Measurements from ENCODE around the gene DHX57. TPM values are rescaled to one million over a fixed set of nuclear protein-coding genes. Genes with fewer than 3 reads are reported as not detected.

The DHX57 gene
- total RNA-seq, 6 experiments from 2014 or later = 16.4 to 24.1 (median 20.4) TPM

DNA sequence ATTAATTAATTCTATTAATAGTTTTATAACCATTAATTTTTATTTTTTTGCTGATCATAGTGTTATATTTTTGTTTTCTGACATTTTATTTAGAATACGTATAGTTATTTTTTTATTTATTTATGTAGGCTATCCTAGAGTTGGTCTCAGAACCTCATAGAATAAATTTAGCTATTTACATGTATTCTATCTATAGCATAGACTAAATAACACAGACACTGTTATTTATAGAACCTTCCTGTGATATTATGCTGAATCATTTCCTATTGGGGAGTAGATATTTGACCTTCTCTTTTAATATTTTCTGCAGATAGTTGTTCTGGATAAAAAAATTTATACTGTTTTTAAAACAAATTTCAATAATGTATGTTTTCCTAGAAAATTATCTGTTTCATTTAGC, 34.1 kb upstream of the DHX57 start:
- TF ChIP-seq, protein P1, sequence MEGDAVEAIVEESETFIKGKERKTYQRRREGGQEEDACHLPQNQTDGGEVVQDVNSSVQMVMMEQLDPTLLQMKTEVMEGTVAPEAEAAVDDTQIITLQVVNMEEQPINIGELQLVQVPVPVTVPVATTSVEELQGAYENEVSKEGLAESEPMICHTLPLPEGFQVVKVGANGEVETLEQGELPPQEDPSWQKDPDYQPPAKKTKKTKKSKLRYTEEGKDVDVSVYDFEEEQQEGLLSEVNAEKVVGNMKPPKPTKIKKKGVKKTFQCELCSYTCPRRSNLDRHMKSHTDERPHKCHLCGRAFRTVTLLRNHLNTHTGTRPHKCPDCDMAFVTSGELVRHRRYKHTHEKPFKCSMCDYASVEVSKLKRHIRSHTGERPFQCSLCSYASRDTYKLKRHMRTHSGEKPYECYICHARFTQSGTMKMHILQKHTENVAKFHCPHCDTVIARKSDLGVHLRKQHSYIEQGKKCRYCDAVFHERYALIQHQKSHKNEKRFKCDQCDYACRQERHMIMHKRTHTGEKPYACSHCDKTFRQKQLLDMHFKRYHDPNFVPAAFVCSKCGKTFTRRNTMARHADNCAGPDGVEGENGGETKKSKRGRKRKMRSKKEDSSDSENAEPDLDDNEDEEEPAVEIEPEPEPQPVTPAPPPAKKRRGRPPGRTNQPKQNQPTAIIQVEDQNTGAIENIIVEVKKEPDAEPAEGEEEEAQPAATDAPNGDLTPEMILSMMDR (IDR thresholded peaks at IDR 0.05) = no peak
- DNase-seq = no peak
- no peak overlapping the region for H3K4me3 Mint-ChIP-seq
- H3K36me3 Mint-ChIP-seq (ENCODE audit: low read depth) = no peaks in the 10 kb centered on the region
- peaks cover 16% of the 10 kb centered on the region for H3K4me1 Mint-ChIP-seq (ENCODE audit: low read depth)
- no peak overlapping the region for H3K27ac Mint-ChIP-seq
- peaks cover 3% of the 10 kb centered on the region for H3K27me3 Mint-ChIP-seq (ENCODE audit: insufficient read depth)
- no peaks in the 10 kb centered on the region for H3K9me3 Mint-ChIP-seq

DNA sequence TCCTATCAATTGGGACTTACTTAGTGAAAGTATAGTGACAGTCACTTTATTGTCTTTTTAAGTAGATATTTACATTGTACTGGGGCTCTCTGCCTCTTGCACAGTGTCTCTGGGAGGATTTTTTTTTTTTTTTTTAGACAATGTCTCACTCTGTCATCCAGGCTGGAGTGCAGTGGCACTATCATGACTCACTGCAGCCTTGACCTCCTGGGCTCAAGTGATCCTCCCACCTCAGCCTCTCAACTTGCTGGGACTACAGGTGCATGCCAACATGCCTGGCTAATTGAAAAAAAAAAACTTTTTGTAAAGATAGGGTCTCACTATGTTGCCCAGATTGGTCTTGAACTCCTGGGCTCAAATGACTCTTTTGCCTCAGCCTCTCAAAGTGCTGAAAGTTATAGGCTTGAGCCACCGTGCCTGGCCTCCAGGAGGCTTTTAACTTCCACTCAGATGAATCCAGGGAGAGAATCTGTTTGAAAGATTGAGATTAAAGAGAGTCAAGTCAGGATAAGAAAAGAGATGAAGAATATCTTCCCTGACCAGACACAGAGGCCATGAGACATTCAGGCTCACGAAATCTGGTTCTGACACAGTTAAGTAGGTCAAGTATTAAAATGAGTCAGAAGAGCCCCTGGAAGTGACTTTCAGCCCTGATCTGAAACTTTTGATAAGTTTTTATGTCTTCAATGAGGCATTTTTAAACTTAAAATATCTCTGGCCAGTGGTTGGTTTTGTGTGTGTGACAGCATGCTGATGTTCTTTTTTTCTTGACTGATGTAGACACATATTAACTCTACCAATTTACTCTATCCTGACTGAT, 32.2 kb upstream of the DHX57 start:
- Mint-ChIP-seq H3K4me1 (ENCODE audit: low read depth) (peaks cover 16% of the 10 kb centered on the region), H3K36me3 (ENCODE audit: low read depth) (no peaks in the 10 kb centered on the region), H3K27ac (no peak overlapping the region), H3K9me3 (no peaks in the 10 kb centered on the region), H3K27me3 (ENCODE audit: insufficient read depth) (peaks cover 3% of the 10 kb centered on the region), H3K4me3 (no peak overlapping the region)
- DNase-seq = no peak
- TF ChIP-seq, protein P1 (IDR thresholded peaks at IDR 0.05) = no peak

DNA sequence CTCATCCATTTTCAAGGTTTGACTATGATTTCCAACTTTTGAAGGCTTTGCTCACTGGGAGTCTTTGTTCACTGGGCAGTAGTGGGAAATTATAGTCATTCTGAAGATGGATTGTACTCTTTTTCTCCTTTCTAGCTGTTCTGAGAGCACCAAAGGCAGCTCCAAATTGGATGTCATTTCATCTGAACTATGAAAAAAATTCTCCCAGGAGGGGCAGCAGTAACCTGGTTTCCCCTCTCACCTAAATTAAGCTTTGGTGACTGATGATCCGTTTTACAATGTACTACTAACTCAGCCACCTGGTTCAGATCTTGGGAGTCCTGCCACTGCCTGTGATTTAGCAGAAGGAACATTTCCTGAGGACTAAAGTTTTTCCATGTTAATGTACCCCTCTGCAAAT, 31.5 kb upstream of the DHX57 start:
- H3K27me3 Mint-ChIP-seq (ENCODE audit: insufficient read depth) = peaks cover 3% of the 10 kb centered on the region
- H3K9me3 Mint-ChIP-seq = no peaks in the 10 kb centered on the region
- no peak for DNase-seq
- H3K27ac Mint-ChIP-seq = no peak overlapping the region
- peaks cover 16% of the 10 kb centered on the region for H3K4me1 Mint-ChIP-seq (ENCODE audit: low read depth)
- TF ChIP-seq, protein P1 (IDR thresholded peaks at IDR 0.05) = no peak
- no peaks in the 10 kb centered on the region for H3K36me3 Mint-ChIP-seq (ENCODE audit: low read depth)
- no peak overlapping the region for H3K4me3 Mint-ChIP-seq

DNA sequence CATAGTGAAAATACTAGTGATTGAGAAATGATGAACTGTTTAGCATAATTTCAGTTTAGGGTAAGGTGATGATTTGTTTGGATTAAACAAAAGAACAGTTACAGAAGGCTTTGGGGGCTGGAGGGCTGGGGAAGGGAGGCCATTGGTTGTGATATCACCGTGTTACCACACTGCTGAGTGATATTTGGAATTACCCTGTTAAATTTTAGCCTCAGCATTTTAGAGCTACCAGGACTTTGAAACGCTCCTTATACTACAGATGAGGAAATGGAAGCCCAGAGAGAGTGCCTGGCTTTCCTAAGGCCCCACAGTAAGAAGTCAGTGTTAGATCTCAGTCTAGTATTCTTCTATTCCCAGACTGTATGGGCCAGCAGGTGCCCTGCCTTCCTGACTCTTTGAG, 29.5 kb upstream of the DHX57 start:
- no peak overlapping the region for H3K4me3 Mint-ChIP-seq
- H3K4me1 Mint-ChIP-seq (ENCODE audit: low read depth) = peaks cover 16% of the 10 kb centered on the region
- H3K36me3 Mint-ChIP-seq (ENCODE audit: low read depth) = no peaks in the 10 kb centered on the region
- DNase-seq = no peak
- no peaks in the 10 kb centered on the region for H3K9me3 Mint-ChIP-seq
- peaks cover 3% of the 10 kb centered on the region for H3K27me3 Mint-ChIP-seq (ENCODE audit: insufficient read depth)
- no peak overlapping the region for H3K27ac Mint-ChIP-seq
- TF ChIP-seq, protein P1 (IDR thresholded peaks at IDR 0.05) = no peak

DNA sequence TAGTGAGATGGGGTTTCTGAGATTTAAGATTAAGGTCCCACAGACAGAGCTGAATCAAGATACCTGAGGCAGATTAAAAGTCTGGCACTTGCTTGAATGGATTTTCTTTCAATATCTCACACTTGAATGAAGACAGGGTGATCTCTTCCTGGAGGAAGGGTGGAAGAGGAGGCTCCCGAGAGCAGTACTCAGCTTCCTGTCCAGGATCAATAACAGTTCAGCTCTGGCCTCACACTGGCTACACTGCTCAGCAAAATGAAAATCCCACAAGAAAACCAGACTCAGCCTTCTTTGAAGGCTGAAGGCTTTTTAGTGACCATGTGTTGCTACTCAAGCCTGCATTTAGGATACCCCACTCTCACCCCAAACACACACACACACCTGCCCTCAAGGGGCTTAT, 25.0 kb upstream of the DHX57 start:
- Mint-ChIP-seq H3K4me1 (ENCODE audit: low read depth) (no peaks in the 10 kb centered on the region), H3K4me3 (no peak overlapping the region), H3K36me3 (ENCODE audit: low read depth) (no peaks in the 10 kb centered on the region), H3K27ac (no peak overlapping the region), H3K9me3 (no peaks in the 10 kb centered on the region), H3K27me3 (ENCODE audit: insufficient read depth) (no peaks in the 10 kb centered on the region; the same call in 1 of the 2 replicates)
- TF ChIP-seq, protein P1 (IDR thresholded peaks at IDR 0.05) = no peak
- no peak for DNase-seq

Measured in HFFc6 (cell line).